ENCODE data around the gene RORC.

Gene RORC

GRCh38 chr1:151846686-151847237 is 15.2 kb upstream of the RORC start:
- Histone ChIP-seq H3K27me3 (replicated peaks; ENCODE audit: control insufficient read depth, insufficient read depth, low read length) (peaks cover 7% of the 10 kb centered on the region), H3K36me3 (ENCODE audit: control insufficient read depth, insufficient read depth, low read length, severe bottlenecking) (no peaks in the 10 kb centered on the region), H3K9ac (ENCODE audit: low read length) (no peak overlapping the region), H3K4me3 (ENCODE audit: low read length) (no peak overlapping the region), H3K9me3 (ENCODE audit: control insufficient read depth, low read length) (no peaks in the 10 kb centered on the region), H3K4me1 (ENCODE audit: control insufficient read depth, insufficient read depth, low read length) (peaks cover 20% of the 10 kb centered on the region)
- DNase-seq (ENCODE audit: low read depth): no peak

DNA sequence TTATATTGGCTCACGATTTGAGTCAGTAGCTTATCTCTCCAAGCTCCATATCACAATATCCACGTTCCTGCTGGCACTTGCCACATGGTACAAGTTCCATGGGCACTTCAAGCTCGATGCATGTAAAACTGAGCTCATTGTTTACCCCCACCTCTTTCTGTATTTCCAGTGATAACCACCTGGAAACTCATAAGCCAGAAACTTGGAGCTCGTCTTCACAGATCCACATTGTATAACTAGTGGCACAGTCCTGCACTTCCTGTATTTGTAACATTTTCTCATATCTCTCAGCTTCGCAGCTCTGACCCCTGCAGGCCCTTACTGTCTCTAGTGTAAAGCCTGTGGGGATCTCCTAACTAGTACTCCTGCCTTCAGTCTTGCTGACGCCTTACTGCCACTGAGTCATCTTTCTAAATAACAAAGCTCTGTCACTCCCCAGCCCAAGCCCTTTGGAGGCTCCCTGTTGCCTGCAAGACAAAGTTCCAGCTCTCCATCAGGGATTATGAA is 14.5 kb upstream of the RORC start:
- Histone ChIP-seq H3K9ac (ENCODE audit: low read length) (no peak overlapping the region), H3K9me3 (ENCODE audit: control insufficient read depth, low read length) (no peaks in the 10 kb centered on the region), H3K4me1 (ENCODE audit: control insufficient read depth, insufficient read depth, low read length) (peaks cover 20% of the 10 kb centered on the region), H3K27me3 (replicated peaks; ENCODE audit: control insufficient read depth, insufficient read depth, low read length) (peaks cover under 1% of the 10 kb centered on the region), H3K4me3 (ENCODE audit: low read length) (no peak overlapping the region), H3K36me3 (ENCODE audit: control insufficient read depth, insufficient read depth, low read length, severe bottlenecking) (no peaks in the 10 kb centered on the region)
- DNase-seq (ENCODE audit: low read depth): peak; percentile 25

GRCh38 chr1:151843398-151843797 is 11.8 kb upstream of the RORC start:
- Histone ChIP-seq H3K4me3 (ENCODE audit: low read length) (no peak overlapping the region), H3K9me3 (ENCODE audit: control insufficient read depth, low read length) (no peaks in the 10 kb centered on the region), H3K9ac (ENCODE audit: low read length) (no peak overlapping the region), H3K27me3 (replicated peaks; ENCODE audit: control insufficient read depth, insufficient read depth, low read length) (no peaks in the 10 kb centered on the region), H3K4me1 (ENCODE audit: control insufficient read depth, insufficient read depth, low read length) (peaks cover 7% of the 10 kb centered on the region), H3K36me3 (ENCODE audit: control insufficient read depth, insufficient read depth, low read length, severe bottlenecking) (no peaks in the 10 kb centered on the region)
- no peak for DNase-seq (ENCODE audit: low read depth)

DNA sequence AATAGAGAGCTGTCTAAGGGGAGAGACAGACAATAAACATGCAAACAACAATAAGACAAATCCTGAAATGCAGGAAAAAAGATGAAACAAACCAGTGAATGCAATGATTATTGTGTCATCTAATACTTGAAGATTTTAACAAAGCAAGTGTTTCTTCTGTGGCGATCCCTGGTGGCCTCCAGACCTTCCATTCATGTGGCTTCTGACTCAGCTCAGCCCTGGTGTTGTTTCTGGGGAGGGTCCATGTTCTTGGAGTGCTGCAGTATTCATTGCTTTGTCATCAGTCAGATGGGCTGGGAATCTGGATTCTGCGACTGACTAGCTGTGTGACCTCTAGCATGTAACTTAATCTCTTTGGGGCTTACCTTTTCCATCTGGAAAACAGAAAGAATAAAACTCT is 9.5 kb upstream of the RORC start:
- H3K9ac ChIP-seq (ENCODE audit: low read length): no peak overlapping the region
- no peak overlapping the region for H3K4me3 ChIP-seq (ENCODE audit: low read length)
- peaks cover 9% of the 10 kb centered on the region for H3K27me3 ChIP-seq (replicated peaks; ENCODE audit: control insufficient read depth, insufficient read depth, low read length)
- peak; percentile 25 for DNase-seq (ENCODE audit: low read depth)
- H3K9me3 ChIP-seq (ENCODE audit: control insufficient read depth, low read length): no peaks in the 10 kb centered on the region
- no peaks in the 10 kb centered on the region for H3K4me1 ChIP-seq (ENCODE audit: control insufficient read depth, insufficient read depth, low read length)
- no peaks in the 10 kb centered on the region for H3K36me3 ChIP-seq (ENCODE audit: control insufficient read depth, insufficient read depth, low read length, severe bottlenecking)

DNA sequence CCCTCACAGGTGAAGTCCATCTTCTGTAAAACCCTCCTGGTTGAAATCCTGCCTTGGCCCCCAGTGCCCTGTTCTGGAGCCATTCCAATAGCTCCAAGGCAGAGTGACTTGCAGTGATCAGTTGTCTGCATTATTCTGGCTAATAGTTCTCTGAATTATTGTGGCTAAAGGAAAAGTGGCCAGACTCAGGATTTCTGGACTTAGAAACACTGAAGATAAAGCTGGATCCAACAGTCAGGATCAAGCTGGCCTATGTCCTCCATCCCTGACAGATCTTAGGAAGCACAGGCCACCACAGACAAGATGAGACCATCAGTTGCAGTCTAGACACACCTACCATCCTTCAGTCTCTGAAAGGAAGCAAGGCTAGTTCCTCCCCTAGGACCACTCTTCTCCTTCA is 8.8 kb upstream of the RORC start:
- DNase-seq (ENCODE audit: low read depth): no peak
- Histone ChIP-seq H3K36me3 (ENCODE audit: control insufficient read depth, insufficient read depth, low read length, severe bottlenecking) (no peaks in the 10 kb centered on the region), H3K9ac (ENCODE audit: low read length) (no peak overlapping the region), H3K4me1 (ENCODE audit: control insufficient read depth, insufficient read depth, low read length) (no peaks in the 10 kb centered on the region), H3K9me3 (ENCODE audit: control insufficient read depth, low read length) (no peaks in the 10 kb centered on the region), H3K4me3 (ENCODE audit: low read length) (no peak overlapping the region), H3K27me3 (replicated peaks; ENCODE audit: control insufficient read depth, insufficient read depth, low read length) (peaks cover 9% of the 10 kb centered on the region)

DNA sequence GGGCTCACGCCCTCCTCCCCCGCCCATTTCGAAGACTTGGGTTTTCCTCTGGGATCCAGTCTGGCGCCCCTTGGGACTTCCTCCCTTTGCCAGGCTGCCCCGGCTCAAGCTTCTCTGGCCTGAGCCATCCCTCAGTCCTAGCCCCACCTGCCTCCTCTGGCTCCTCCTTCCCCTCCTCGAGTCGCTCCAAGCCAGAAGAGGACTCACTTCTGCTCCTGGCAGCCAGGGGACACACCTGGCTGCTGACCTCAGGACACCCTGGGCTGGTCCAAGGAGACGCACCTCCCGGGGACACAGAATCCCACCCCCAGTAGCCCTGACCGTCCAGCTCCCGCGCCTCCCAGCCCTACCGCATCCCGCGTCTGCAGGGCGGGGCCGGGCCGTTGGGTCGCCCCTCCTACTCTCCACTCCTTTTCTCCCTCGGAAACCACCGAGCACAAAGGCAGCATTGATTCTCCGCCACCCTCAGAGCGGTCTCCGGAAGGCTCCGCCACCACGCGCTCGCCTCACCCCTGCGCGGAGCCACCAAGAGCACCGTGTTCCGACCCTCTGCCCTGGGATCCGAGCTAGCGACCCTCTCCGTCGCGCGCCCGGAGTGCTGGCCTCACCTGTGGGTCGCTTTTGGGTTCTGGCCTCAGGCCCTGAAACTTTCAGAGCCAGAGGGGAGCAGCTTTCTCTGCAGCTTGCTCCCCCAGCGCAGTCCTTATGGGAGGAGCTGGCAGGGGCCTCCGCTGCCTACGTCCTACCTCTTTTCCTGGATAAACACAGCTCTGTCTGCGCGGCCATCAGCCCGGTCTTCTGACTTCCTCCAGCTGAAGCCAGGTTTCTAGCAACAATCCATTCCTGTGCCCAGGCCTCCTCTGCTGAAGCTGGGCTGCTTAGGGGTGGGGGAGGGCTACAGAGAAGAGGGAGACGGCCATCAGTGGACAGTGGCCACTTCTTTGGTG is 8.1 kb upstream of the RORC start, which contains the start of gene C2CD4D:
TSS of gene C2CD4D (minus strand) at position 364 of the 947 bp plus-strand sequence. CDS start 831 bp downstream, outside the sequence.
- Histone ChIP-seq H3K36me3 (ENCODE audit: control insufficient read depth, insufficient read depth, low read length, severe bottlenecking) (no peaks in the 10 kb centered on the region), H3K9me3 (ENCODE audit: control insufficient read depth, low read length) (no peaks in the 10 kb centered on the region), H3K9ac (ENCODE audit: low read length) (peak within 1 kb of the TSS; percentile 48), H3K4me3 (ENCODE audit: low read length) (peak within 1 kb of the TSS; percentile 58), H3K4me1 (ENCODE audit: control insufficient read depth, insufficient read depth, low read length) (no peaks in the 10 kb centered on the region), H3K27me3 (replicated peaks; ENCODE audit: control insufficient read depth, insufficient read depth, low read length) (peaks cover 9% of the 10 kb centered on the region)
- DNase-seq (ENCODE audit: low read depth): no peak

DNA sequence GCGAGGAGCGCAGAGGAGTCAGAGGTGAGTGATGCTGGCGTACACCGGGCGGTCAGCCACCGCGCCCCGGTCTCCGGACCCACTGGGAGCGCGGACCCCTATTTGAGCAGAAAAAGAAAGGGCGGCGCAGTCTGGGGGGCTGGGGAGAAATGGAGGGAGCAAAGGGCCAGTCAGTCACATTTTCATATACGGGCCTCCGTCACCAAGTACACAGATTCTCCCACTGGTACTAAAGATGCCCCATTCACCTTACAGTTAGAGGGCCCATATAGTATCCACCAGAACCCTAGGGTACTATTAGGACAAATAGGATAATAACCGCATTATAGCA is 7.4 kb upstream of the RORC start:
- Histone ChIP-seq H3K27me3 (replicated peaks; ENCODE audit: control insufficient read depth, insufficient read depth, low read length) (peaks cover 13% of the 10 kb centered on the region), H3K9me3 (ENCODE audit: control insufficient read depth, low read length) (no peaks in the 10 kb centered on the region), H3K4me3 (ENCODE audit: low read length) (peak overlapping the region; percentile 58)

DNA sequence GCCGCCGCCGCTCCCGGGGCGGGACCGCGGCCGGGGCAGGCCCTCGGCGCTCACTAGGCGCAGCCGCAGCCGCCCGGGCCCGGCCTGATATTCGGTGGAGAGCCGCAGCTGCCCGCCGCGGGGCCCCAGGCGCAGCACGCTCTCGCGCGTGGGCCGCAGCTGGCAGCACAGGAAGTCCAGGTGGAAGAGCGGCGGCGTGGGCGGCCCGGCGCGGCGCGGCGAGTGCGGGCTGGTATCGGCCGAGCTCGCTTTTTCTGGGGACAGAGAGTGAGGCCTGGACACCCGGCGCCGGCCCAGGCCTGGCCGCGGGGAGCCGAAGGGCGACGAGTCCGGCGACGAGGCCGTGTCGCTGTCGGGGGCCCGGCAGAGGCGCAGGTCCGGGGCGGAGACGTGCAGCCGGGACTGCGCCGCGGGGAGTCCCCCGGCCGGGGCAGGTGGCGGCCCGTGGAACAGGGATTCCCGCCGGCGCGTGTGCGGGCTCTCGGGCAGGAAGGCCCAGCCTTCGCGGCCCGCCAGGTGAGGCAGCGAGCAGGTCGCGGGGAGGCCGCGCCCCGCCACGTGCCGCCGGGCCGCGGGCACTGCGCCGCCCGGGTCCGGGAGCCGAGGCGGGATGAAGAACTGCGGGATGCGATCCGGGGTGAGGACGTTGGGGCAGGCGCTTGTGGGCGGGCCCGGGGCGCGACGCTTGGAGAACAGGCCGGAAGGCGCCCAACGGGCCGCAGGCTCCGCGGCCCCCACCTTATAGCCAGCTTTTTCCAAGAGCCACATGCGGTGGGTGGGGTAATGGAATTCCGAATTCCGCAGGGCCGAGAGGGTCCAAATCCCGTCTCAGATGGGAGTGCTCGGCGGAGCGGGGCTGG is 6.8 kb upstream of the RORC start:
- Histone ChIP-seq H3K9ac (ENCODE audit: low read length) (peak overlapping the region; percentile 48), H3K36me3 (ENCODE audit: control insufficient read depth, insufficient read depth, low read length, severe bottlenecking) (no peaks in the 10 kb centered on the region), H3K27me3 (replicated peaks; ENCODE audit: control insufficient read depth, insufficient read depth, low read length) (peaks cover 17% of the 10 kb centered on the region), H3K4me1 (ENCODE audit: control insufficient read depth, insufficient read depth, low read length) (no peaks in the 10 kb centered on the region), H3K9me3 (ENCODE audit: control insufficient read depth, low read length) (no peaks in the 10 kb centered on the region), H3K4me3 (ENCODE audit: low read length) (peak overlapping the region; percentile 58)
- DNase-seq (ENCODE audit: low read depth): peak; percentile 70

More for the DNA sequence above, 7.4 kb upstream of the RORC start:
- H3K36me3 ChIP-seq (ENCODE audit: control insufficient read depth, insufficient read depth, low read length, severe bottlenecking): no peaks in the 10 kb centered on the region
- H3K4me1 ChIP-seq (ENCODE audit: control insufficient read depth, insufficient read depth, low read length): no peaks in the 10 kb centered on the region
- no peak overlapping the region for H3K9ac ChIP-seq (ENCODE audit: low read length)
- DNase-seq (ENCODE audit: low read depth): no peak

DNA sequence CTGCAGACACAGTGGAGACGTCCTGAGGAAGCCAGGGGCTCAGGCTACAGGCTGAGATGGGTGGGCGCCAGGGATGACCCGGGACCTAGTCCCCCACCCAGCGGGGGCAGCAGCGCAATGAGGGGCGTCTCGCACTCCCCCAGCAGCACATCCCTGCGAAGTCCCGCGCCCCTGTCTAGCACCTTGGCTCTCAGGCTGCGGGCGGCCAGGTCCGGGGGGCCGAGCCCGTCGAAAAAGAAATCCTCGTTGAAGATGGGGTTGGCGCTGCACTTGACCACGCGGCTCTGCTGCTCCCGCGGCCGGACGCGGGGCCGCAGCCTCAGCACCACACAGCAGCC is 6.3 kb upstream of the RORC start:
- Histone ChIP-seq H3K9ac (ENCODE audit: low read length) (no peak overlapping the region), H3K4me3 (ENCODE audit: low read length) (peak overlapping the region; percentile 58), H3K36me3 (ENCODE audit: control insufficient read depth, insufficient read depth, low read length, severe bottlenecking) (no peaks in the 10 kb centered on the region), H3K27me3 (replicated peaks; ENCODE audit: control insufficient read depth, insufficient read depth, low read length) (peaks cover 17% of the 10 kb centered on the region), H3K4me1 (ENCODE audit: control insufficient read depth, insufficient read depth, low read length) (peaks cover 2% of the 10 kb centered on the region), H3K9me3 (ENCODE audit: control insufficient read depth, low read length) (no peaks in the 10 kb centered on the region)
- no peak for DNase-seq (ENCODE audit: low read depth)

- H3K9ac ChIP-seq (ENCODE audit: low read length): no peak overlapping the region
Measured at GRCh38 chr1:151837197-151837596, 5.6 kb upstream of the RORC start.

DNA sequence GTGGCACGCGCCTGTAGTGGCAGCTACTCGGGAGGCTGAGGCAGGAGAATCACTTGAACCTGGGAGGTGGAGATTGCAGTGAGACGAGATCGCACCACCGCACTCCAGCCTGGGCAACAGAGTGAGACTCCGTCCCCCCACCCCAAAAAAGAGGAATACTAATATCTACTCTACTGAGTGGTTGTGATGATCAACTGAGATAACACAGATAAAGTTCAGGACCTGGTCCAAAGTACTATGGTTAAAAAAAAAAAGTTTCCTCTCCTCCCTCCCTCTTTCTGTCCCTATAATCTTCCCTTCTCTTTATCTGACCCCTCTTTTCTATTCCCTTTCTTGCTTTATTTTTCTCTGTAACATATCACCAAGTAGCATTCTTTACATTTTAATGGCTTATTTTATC is 4.0 kb upstream of the RORC start:
- H3K36me3 ChIP-seq (ENCODE audit: control insufficient read depth, insufficient read depth, low read length, severe bottlenecking): no peaks in the 10 kb centered on the region
- DNase-seq (ENCODE audit: low read depth): no peak
- peaks cover 22% of the 10 kb centered on the region for H3K27me3 ChIP-seq (replicated peaks; ENCODE audit: control insufficient read depth, insufficient read depth, low read length)
- H3K4me3 ChIP-seq (ENCODE audit: low read length): no peak overlapping the region
- no peaks in the 10 kb centered on the region for H3K9me3 ChIP-seq (ENCODE audit: control insufficient read depth, low read length)
- peaks cover 11% of the 10 kb centered on the region for H3K4me1 ChIP-seq (ENCODE audit: control insufficient read depth, insufficient read depth, low read length)
- H3K9ac ChIP-seq (ENCODE audit: low read length): no peak overlapping the region

More at GRCh38 chr1:151837197-151837596, 5.6 kb upstream of the RORC start:
- H3K36me3 ChIP-seq (ENCODE audit: control insufficient read depth, insufficient read depth, low read length, severe bottlenecking): no peaks in the 10 kb centered on the region
- DNase-seq (ENCODE audit: low read depth): no peak
- H3K9me3 ChIP-seq (ENCODE audit: control insufficient read depth, low read length): no peaks in the 10 kb centered on the region
- no peak overlapping the region for H3K4me3 ChIP-seq (ENCODE audit: low read length)
- peaks cover 17% of the 10 kb centered on the region for H3K27me3 ChIP-seq (replicated peaks; ENCODE audit: control insufficient read depth, insufficient read depth, low read length)
- H3K4me1 ChIP-seq (ENCODE audit: control insufficient read depth, insufficient read depth, low read length): peaks cover 8% of the 10 kb centered on the region
